GM13976 (cell line): ENCODE results near the gene NCS1.

ENCODE experiments used
- DNase-seq: peaks from one replicate; pipeline ENCODE4 v3.0.0; 2012; ENCODE audit warnings: low spot score
- in situ Hi-C: fragments of 300-500 bp; cut with MboI; formaldehyde crosslinking; loops from one replicate; pipeline ENCODE4 v1.12.0; 2022; ENCODE audit warnings: low sequenced_read_pairs, mixed read lengths, inconsistent platforms; ENCODE audit not compliant: unreplicated experiment
- TF ChIP-seq, protein P1 (sequence below): IDR thresholded peaks from 2 replicates; pipeline ENCODE4 v1.5.1; 2012; ENCODE audit warnings: borderline replicate concordance, mild to moderate bottlenecking; ENCODE audit not compliant: insufficient read depth; ENCODE audit errors: extremely low read depth, missing control alignments, control extremely low read depth

Gene NCS1

DNA sequence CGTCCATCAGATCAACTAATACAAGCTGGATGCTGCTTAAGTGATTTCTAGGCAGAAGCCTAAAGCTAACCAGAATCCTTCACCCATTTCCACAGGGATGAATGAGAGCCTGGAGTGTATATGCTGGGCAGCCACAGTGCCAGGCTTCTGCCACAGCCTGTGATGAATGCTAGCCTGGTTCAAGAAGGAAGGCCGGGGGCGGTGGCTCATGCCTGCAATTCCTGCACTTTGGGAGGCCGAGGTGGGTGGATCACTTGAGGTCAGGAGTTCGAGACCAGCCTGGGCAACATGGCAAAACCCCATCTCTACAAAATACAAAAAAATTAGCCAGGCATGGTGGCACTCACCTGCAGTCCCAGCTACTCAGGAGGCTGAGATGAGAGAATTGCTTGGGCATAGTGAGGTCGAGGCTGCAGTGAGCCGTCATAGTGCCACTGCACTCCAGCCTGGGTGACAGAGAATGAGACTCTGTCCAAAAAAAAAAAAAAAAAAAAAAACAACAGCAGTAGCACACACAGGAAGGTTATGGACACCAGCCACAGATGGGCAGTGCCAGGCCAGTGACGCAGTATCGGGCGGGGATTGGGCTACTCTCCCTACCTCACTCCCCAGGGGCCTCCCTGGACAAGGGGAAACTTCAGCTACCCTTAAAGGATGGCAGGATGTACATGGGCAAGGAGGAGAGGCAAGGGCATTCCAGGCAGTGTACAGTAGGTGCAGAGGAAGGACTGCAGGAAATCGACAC lies 70.2 kb downstream of the NCS1 start:
- in situ Hi-C loops, result no loop called here
- DNase-seq, result no peak
- TF ChIP-seq, protein P1, sequence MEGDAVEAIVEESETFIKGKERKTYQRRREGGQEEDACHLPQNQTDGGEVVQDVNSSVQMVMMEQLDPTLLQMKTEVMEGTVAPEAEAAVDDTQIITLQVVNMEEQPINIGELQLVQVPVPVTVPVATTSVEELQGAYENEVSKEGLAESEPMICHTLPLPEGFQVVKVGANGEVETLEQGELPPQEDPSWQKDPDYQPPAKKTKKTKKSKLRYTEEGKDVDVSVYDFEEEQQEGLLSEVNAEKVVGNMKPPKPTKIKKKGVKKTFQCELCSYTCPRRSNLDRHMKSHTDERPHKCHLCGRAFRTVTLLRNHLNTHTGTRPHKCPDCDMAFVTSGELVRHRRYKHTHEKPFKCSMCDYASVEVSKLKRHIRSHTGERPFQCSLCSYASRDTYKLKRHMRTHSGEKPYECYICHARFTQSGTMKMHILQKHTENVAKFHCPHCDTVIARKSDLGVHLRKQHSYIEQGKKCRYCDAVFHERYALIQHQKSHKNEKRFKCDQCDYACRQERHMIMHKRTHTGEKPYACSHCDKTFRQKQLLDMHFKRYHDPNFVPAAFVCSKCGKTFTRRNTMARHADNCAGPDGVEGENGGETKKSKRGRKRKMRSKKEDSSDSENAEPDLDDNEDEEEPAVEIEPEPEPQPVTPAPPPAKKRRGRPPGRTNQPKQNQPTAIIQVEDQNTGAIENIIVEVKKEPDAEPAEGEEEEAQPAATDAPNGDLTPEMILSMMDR, result no peak

DNA sequence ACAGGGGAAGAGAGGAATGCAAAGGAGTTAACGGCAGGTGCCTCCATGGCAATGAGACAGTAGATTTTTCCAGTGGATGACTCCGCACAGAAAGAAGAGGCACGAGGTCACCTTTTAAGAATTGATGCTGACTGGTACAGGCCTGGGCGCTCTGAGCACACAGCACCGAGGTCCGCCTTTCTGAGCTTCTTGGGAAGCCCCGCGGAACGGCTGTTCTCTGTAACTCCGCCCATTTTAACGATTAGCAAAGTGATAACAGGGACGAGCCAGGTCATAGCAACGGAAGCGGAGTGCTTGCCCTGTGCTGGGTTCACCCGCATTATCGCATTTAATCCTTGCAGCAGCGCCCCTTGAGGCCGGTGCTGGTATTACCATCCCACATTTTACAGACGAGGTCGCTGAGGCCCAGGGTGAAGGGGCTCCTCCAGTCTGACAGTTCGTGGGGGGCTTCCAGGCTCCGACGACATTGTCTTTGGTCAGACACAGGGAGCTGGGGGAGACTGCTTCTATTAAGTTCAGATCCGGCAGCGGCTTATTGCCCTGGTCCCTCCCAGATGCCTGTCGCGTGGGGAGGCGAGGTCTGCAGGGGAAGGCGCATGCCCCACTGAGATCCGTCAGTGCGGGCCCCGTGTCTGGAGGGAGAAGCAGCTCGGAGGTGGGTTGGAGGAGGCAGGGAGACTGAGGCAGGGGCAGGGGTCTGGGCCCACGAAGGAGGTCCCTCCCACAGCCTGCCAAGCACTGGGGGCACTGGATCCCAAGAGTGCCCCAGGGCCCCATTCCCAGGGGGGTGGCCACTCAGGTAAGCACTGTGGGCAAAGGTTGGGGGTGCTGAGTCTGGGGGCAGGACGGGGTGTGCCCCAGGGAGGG lies 71.0 kb downstream of the NCS1 start:
- DNase-seq, result peak; percentile 88
- TF ChIP-seq, protein P1, result peak; percentile 83
- in situ Hi-C loops, result no loop called here

DNA sequence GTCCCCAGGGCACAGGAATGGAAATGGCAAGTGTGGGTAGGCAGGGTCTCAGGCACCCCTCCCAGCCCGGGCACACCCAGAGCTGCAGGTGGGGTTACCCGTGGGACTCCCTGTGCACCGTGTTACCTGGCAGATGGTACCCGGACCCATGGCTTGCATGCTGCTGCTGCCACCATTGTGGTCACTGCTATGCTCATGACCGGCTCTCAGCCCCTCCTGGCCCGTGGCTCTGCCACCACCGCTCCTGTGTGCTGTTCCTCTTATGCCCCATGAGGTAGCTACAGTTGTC lies 71.6 kb downstream of the NCS1 start:
- DNase-seq, result no peak
- TF ChIP-seq, protein P1, result no peak
- in situ Hi-C loops, result no loop called here

DNA sequence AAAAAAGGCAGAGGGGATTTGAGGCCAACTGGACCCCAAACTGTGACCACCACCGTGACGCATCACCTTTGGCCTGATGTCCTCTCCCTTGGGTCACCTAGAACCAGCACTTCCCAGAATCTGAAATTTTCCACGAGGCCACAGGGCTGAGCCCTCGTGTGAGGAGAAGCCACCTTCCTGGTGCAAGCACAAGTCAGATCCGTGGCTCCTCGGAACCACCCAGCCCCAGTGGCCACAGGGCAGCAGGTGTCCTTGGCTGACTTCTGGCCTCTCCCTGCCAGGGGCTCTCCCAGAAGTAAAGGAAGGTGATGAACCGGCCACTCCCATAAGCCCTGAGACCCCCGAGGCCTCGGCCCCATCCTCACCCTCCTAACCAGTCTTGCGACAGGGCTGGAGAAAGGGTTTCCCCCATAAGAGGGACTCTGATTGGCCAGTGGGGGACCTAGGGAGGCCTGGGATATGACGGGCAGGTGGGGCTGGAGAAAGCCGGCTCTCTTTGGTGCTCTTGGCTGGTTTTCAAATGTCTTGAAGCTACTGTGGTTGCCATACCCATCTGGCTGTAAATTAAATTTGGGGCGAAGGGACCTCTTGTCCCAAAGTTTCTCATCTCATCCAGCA lies 72.5 kb downstream of the NCS1 start:
- DNase-seq, result no peak
- TF ChIP-seq, protein P1, result no peak
- in situ Hi-C loops, result no loop called here

DNA sequence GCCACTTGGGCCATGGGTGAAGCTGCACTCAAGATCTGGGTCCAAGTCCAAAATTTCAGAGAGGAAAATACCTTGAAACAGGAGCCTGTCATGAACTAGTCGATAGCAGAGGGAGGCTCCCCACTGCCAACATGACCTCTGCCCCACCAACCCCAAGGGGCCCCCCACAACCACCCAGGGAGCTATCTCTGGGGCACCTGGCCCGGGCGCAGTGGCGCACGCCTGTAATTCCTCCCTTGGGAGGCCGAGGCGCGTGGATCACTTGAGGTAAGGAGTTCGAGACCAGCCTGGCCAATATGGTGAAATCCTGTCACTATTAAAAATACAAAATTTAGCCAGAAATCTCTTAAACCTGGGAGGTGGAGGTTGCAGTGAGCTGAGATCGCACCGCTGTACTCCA lies 73.3 kb downstream of the NCS1 start:
- TF ChIP-seq, protein P1, result no peak
- in situ Hi-C loops, result no loop called here

DNA sequence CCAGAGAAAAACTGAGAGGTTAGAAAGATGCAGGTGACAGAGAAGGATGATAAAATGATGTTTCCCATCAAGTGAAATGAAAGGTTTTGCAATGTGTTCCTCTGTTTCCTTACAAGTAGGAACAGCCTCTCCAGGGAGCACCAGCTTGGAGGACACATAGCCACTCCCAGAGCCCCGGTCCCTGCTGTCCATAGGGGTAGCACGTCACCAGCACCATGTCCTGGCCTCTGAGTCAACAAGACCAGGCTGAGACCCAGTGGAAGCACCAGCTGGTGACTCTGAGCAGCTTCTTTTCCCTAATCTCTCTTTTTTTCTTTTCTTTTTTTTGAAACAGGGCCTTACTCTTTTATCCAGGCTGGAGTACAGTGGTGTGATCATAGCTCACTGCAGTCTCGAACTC lies 73.9 kb downstream of the NCS1 start:
- DNase-seq, result no peak
- in situ Hi-C loops, result no loop called here
- TF ChIP-seq, protein P1, result no peak

More for the DNA sequence above, 73.3 kb downstream of the NCS1 start:
- DNase-seq, result no peak
